Hematopoietic multipotent progenitor cell treated with erythropoietin and hydrocortisone succinate and interleukin-3 and kit ligand, for 17 days (in vitro differentiated cells): Measurements from ENCODE around the gene PSMD1.
"Not testable (repeated sequence)": the region's sequence is repeated elsewhere in the genome, so short reads cannot be mapped to it uniquely, and the experiment has no call there.

Experiments
- DNase-seq: peaks from one replicate; pipeline ENCODE4 v3.0.0-alpha.2; 2015; ENCODE audit warnings: low spot score

The PSMD1 gene

GRCh38 chr2:231187736-231188505 lies 131.3 kb downstream of the PSMD1 start:
- no peak for DNase-seq

- no peak for DNase-seq
These were observed 132.0 kb downstream of the PSMD1 start for GRCh38 chr2:231188506-231189170.

- DNase-seq: no peak
These were observed 132.5 kb downstream of the PSMD1 start for GRCh38 chr2:231189171-231189530.

- no peak for DNase-seq
These were observed 133.2 kb downstream of the PSMD1 start for GRCh38 chr2:231189571-231190495.

GRCh38 chr2:231190531-231191197 lies 134.0 kb downstream of the PSMD1 start:
- DNase-seq: no peak

- no peak for DNase-seq
These were observed 135.5 kb downstream of the PSMD1 start for GRCh38 chr2:231191896-231192872.

GRCh38 chr2:231193216-231193615 lies 136.5 kb downstream of the PSMD1 start:
- DNase-seq: no peak

GRCh38 chr2:231196592-231196991 lies 139.9 kb downstream of the PSMD1 start:
- DNase-seq: no peak

GRCh38 chr2:231197196-231197595 lies 140.5 kb downstream of the PSMD1 start:
- not testable (repeated sequence) for DNase-seq

- no peak for DNase-seq
These were observed 141.1 kb downstream of the PSMD1 start for GRCh38 chr2:231197706-231198290.

GRCh38 chr2:231198291-231199173 lies 141.9 kb downstream of the PSMD1 start, which contains the start of gene ARMC9:
Gene ARMC9, plus strand, starts transcription at chr2:231198631. Its CDS starts 7,608 bp downstream, at chr2:231206239.
- DNase-seq: peak; percentile 60

GRCh38 chr2:231199219-231199618 lies 142.6 kb downstream of the PSMD1 start:
- no peak for DNase-seq

- no peak for DNase-seq
These were observed 144.3 kb downstream of the PSMD1 start for GRCh38 chr2:231200805-231201474.

GRCh38 chr2:231201475-231201814 lies 144.8 kb downstream of the PSMD1 start:
- DNase-seq: no peak

- no peak for DNase-seq
These were observed 146.4 kb downstream of the PSMD1 start for GRCh38 chr2:231203087-231203486.

GRCh38 chr2:231204146-231204545 lies 147.5 kb downstream of the PSMD1 start:
- no peak for DNase-seq

GRCh38 chr2:231204581-231204980 lies 147.9 kb downstream of the PSMD1 start:
- no peak for DNase-seq

GRCh38 chr2:231207734-231208133 lies 151.1 kb downstream of the PSMD1 start:
- no peak for DNase-seq

- no peak for DNase-seq
These were observed 154.1 kb downstream of the PSMD1 start for GRCh38 chr2:231210782-231211181.
